Stimulated activated CD4-positive, alpha-beta T cell treated with anti-CD3 and anti-CD28 coated beads, TNF-alpha, amount 100 ng/mL, for 4 hours (primary cell): ENCODE results near the gene TCEAL6.
"Not testable (repeated sequence)": the region's sequence is repeated elsewhere in the genome, so short reads cannot be mapped to it uniquely, and the experiment has no call there.

Source experiments
- DNase-seq, 3 experiments: peaks; one replicate each; pipeline ENCODE4 v3.0.0-alpha.2; 2020; ENCODE audit warnings: low read depth in 3 of 3

TCEAL6 gene

DNA sequence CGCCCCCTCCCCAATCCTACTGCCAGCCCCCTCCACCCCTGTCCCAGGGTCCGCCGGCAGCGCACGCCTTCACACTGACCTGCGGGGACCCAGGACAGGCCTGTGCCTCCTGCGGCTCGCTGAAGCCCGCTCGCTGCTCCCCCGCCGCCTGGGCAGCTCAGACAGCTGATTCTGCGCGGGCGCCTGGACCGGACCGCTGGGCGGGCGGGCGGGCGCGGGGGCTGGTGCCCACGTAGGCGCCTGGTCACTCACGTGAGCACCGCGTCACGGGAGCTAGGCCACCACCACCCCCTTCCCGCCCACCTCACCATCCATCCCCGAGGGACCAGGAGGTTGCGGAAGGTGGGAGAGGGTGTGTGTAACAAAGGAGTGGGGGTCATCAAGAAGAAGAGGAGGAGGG lies at the start of gene TCEAL6:
Gene TCEAL6 (minus strand): TSS at position 208 of the 400 bp plus-strand sequence.
- not testable (repeated sequence) for DNase-seq

DNA sequence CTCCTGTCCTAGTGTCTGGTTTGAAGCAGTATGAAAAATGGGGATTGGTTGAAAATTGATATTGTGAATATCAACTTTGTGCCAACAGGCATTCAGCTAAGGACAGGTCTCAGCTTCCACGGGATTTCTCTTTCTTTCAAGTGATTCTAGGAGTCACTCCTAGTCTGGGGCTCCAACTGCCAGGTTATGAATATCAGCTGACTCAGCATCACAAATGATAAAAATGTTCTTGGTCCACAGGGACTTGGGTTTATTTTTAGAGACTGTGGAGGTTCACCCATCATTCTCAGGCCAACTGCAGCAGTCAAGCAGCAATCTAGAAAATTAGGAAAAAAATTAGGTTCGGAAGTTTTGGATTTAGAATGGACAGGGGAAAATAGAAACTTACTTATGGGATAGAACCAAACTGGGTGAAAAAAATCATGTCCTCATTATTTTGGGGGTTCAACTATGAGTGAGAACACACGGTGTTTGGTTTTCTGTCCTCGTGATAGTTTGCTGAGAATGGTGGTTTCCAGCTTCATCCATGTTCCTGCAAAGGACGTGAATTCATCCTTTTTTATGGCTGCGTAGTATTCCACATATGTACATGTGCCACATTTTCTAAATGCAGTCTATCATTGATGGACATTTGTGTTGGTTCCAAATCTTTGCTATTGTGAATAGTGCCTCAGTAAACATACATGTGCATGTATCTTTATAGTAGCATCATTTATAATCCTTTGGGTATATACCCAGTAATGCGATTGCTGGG lies 43.9 kb upstream of the TCEAL6 start:
- DNase-seq: no peak

DNA sequence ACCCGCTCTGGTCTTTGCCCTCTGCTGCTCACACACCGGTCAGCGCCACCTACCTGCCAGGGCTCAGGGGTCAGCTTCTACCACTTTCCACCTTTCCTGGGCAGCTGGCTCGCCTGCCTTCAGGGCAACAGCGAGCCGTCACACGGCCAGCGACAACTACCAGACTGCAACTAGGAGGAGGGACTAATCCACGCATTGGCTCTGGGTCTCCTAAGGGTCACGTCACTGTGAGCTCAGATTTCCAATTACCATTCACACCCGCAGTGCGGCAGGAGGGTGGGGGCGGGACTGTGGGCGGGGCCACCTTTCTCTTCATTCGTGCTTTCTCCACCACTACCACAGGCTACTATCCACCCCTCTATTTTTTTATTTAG lies 13.5 kb upstream of the TCEAL6 start, which contains the start of gene BEX5:
Gene BEX5 (minus strand): TSS at position 172 of the 374 bp plus-strand sequence. CDS start 1,712 bp downstream, outside the sequence.
- DNase-seq: peak; percentile 1 to 26 (median 21)

DNA sequence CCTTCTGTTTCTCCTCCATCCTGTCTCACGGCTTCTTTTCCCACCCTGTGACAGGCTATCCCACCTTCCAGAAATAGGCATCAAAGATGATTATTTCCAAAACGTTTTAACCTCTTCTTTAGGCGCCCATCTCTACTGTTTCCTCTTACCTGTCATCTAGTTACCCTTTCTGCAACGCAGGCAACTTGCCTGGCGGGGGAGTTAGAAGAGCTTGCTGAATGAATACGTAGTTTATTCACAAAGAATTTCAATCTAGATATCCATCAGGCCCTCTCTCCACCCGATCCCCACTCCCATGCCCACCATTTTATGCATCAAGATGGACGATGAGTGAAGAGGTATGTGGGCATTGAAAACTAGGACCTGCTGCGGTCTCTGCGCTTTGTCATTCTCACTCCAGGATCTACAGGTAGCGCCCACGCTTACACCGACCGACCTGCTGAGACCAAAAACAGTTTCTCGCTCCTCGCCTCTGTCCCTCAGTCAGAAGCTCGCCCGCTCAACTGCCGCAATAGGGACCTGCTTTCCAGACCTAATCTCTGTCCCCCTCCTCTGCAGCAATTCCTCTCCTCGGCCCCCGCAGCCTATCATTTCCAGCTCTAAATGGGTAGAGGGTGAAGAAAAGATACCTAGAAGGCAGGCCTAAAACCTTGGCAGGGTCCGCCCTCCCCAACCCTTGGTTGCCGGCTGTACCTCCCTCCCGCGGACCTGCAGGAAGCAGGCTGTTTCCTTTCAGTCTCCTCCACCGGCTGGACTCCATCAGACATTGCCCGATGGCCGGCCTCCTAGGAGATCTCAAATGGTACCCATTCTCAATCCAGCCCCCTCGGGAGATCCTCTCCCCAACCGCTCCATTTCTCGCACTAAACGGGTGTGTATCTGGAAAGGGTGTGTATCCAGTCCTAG lies 12.9 kb upstream of the TCEAL6 start:
- peak in 1 of 3 experiments; percentile 2 for DNase-seq

DNA sequence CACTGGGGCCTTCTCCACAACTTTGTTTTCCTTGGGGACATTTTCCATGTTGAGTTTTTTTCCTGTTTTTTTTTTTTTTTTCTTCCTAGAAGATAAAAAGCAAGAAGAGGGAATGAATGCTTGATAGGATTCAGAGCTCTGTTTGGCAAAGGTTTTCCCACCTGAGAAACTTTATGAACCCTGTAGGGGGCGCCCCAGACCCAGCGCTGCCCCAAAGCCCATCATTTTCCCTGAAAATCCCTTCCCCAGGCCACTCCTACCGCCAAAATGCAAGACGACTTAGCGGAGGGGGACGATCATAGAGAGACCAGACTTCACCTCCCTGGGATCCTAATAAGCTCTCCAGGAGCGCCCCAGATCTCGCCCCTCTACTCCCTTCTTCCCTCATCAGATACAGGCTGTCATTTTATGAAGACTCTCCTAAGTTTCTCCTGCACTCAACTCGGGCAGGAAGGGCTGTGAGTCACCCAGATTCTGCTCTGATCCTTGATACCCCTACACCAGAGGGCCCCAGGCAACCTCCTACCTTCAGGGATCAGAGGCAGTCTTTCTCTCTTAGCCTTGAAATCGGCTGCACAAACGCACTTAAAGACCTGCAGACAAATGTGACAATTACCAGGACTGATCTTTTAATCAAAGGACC lies 12.1 kb upstream of the TCEAL6 start:
- DNase-seq: no peak

DNA sequence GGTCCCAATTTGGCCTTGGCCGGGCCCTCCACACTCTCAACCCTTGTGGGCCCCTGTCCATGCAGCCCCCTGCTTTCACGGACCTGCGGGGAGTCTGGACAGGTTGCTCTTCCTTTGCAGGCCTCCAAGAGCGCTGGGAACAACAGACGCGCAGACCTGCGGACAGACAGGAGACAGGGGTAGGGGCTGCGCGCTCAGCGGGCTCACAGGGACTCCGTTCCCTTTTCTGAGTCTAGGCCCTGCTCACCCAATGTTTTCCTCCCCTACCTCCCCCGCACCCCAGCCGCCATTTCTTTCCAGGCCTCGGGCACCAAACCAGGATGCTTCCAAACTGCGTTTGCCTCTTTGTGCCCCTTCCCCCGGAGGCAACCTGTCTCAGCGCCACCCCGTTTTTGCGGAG lies 650 bp downstream of the TCEAL6 start:
- DNase-seq: not testable (repeated sequence)

DNA sequence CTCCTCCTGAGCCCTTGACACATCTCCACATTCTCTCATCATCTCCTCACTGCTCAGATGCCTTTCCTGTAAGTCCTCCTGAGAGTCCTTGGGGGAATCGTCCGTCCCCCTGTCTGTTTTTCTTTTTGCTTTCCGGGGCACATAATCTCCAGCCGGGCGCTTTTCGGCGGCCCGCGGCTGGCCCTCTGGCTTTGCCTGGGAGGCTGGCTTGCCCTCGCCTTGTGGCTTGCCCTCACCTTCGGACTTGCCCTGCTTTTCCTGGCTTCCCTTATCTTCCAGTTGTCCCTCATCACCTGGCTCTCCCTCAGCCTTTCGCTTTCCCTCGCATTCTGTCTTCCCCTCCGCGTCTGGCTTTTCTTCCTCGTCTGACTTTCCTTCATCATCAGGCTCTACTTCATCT lies 1.4 kb downstream of the TCEAL6 start:
- DNase-seq: not testable (repeated sequence)

DNA sequence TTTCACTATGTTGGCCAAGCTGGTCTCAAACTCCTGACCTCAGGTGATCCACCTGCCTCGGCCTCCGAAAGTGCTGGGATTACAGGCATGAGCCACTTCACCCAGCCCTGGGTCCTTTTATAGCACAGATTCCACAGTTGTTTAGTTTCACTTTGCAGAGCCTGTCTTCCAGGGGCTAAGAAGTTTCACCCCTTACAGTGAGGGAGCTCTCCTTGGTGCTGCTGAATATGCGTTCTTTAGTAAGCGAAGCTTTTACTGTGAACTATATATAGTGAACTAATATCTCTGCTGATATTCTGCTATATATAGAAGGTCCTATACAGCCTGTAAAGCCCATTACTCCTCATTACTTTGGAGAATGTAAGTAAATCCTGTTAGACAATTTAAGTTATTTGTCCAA lies 4.2 kb downstream of the TCEAL6 start:
- DNase-seq: no peak

DNA sequence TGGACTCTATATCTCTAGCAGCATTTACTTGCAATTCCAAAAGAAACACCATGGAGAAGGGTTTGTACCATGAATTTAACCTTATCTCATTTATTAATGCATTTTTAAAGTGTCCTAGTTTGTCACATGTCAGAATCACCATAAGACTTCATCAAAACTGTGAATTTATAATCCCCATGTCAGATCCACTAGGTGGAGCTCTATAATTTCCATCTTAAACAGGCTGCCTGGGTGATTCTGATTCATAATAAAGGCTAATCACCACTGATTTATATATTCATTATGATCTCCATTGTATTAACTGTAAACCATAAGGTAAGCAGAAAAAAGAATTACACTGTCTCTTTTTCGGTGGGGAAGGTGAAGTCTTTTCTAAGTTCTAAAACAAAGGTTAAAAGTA lies 12.8 kb downstream of the TCEAL6 start:
- no peak for DNase-seq

DNA sequence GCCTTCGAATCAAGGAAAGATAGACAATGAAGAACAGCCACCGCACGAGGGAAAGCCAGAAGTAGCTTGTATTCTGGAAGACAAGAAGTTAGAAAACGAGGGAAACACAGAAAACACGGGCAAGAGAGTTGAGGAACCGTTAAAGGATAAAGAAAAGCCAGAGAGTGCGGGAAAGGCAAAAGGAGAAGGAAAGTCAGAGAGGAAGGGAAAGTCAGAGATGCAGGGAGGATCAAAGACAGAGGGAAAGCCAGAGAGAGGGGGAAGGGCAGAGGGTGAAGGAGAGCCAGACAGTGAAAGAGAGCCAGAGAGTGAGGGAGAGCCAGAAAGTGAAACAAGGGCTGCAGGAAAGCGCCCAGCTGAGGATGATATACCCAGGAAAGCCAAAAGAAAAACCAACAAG lies 15.4 kb downstream of the TCEAL6 start:
- DNase-seq: no peak

DNA sequence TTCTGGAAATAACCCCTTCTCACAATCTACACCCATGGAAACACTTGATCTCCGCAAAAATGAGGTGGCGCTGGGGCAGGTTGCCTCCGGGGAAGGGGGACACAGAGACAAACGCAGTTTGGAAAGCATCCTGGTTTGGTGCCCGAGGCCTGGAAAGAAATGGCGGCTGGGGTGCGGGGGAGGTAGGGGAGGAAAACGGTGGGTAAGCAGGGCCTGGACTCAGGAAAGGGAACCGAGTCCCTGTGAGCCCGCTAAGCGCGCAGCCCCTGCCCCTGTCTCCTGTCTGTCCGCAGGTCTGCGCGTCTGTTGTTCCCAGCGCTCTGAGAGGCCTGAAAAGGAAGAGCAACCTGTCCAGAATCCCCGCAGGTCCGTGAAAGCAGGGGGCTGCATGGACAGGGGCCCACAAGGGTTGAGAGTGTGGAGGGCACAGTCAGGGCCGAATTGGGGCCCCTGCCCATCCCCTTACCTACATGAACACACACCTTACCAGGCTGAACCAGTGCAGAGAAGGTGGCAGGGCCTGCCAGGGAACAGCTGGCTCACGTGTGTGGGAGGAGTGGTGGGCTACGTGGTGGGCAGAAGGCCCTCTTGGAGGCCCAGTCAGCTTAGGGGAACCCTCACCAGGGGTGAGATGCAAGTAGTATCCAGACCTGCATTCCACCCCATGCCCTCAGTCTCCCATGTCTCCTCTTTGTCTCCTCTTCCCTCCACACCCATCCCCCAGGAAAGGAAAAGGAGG lies 16.0 kb downstream of the TCEAL6 start:
- DNase-seq: not testable (repeated sequence)

DNA sequence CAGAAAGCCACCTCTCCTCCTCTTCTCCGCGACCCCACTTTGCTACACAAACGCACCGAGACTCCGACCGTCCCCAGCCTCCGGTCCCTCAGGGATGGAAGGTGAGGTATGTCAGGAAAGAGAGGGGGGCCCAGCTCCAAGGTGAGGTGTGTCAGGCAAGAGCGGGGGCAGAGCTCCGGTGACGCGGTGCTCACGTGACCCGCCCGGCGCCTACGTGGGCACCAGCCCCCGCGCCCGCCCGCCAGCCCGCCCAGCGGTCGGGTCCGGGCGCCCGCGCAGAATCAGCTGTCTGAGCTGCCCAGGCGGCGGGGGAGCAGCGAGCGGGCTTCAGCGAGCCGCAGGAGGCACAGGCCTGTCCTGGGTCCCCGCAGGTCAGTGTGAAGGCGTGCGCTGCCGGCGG lies 16.8 kb downstream of the TCEAL6 start, which contains the start of gene TCEAL2:
Gene TCEAL2 (plus strand): TSS at position 244 of the 400 bp plus-strand sequence. CDS start 1,152 bp downstream, outside the sequence.
- DNase-seq: peak in 2 of 3 experiments; percentile 1 to 2

DNA sequence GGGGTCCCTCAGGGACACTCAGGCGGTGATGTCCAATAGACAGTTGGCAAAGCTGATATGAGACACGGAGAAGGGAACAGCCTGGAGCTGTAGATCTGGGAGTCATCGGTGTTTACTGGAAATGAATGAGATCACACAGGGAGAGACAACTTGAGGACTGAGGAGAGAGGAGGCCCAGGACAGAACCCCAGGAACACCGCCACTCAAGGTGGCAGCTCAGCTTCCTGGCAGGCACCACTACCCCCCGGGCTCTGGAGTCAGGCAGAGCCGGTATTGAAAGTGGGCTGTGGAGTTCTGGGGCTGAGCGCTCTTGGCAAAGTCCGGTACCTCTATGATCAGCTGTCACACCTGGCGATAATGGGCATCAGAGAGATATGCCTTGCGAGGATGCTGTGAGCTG lies 17.3 kb downstream of the TCEAL6 start:
- not testable (repeated sequence) for DNase-seq

DNA sequence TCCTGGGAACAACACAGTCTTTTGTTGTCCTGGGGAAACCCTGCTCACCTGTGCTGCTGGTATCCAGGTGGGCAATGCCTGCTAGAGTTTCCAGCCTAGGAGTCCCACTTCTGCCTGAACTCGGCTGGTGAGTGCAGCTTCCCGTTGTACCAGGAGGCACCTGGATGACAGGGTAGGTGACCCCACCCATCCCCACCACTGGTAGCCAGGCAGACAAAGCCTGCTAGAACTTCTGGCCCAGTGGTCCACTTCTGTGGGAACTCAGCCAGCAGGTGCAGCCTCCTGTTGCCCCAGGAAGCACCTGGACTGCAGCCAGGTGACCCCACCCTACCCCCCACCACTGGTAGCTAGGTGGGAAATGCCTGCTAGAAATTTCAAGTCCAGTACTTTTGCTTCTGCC lies 26.5 kb downstream of the TCEAL6 start:
- no peak for DNase-seq

DNA sequence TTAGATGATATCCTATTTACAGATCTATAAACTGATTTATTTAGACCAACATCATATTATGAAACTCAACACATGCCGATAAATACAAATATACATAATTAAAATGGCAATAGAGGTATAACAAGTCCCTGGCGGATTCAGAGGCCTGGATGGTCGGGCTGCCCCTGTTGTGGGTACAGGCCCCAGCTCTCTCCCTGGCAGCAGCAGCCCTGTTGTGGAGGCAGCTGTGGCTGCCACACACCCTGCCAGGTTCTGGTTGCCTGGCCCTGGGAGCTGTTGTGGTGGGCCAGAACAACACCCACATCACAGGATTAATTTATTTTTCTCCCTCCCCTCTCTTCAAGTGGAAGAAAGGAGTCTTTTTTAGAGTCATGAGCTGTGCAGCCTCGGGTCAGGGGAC lies 28.9 kb downstream of the TCEAL6 start:
- no peak for DNase-seq
